ENCODE data around the gene PLP2.

DNA sequence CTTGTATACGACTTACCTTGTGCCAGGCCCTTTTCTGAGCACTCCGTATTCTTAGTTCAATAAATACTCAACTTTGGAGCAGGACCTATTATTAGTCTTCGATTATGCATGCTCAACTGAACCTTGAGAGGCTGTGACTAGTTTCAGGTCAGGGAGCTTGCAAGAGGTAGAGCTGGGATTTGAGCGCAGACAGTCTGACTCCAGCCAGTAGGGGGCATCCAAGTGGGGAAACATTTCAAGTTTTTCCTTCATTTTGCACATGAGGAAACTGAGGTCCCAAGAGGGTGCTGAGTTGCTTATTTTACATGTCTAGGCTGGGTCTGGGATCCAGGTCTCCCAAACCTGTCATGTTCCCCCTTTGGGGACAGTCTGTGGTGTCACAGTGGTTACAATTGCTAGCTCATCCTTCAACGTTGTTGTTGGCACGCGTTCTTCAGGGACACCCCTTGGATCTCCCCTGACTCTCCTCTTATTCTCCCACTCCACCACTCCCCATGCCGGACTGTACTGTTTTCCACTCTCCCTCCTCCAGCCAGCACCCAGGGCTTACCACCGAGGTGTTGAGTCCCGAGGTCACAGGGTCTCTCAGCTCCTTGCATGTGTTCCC is 21.1 kb downstream of the PLP2 start:
- TF ChIP-seq, protein P1, sequence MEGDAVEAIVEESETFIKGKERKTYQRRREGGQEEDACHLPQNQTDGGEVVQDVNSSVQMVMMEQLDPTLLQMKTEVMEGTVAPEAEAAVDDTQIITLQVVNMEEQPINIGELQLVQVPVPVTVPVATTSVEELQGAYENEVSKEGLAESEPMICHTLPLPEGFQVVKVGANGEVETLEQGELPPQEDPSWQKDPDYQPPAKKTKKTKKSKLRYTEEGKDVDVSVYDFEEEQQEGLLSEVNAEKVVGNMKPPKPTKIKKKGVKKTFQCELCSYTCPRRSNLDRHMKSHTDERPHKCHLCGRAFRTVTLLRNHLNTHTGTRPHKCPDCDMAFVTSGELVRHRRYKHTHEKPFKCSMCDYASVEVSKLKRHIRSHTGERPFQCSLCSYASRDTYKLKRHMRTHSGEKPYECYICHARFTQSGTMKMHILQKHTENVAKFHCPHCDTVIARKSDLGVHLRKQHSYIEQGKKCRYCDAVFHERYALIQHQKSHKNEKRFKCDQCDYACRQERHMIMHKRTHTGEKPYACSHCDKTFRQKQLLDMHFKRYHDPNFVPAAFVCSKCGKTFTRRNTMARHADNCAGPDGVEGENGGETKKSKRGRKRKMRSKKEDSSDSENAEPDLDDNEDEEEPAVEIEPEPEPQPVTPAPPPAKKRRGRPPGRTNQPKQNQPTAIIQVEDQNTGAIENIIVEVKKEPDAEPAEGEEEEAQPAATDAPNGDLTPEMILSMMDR (conservative IDR thresholded peaks at IDR 0.05; ENCODE audit: low read depth, low read length): peak; percentile 41
- TF ChIP-seq, protein P2, sequence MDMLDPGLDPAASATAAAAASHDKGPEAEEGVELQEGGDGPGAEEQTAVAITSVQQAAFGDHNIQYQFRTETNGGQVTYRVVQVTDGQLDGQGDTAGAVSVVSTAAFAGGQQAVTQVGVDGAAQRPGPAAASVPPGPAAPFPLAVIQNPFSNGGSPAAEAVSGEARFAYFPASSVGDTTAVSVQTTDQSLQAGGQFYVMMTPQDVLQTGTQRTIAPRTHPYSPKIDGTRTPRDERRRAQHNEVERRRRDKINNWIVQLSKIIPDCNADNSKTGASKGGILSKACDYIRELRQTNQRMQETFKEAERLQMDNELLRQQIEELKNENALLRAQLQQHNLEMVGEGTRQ (IDR thresholded peaks at IDR 0.05; ENCODE audit: low read depth, low read length): no peak
- TF ChIP-seq SMC3 (IDR thresholded peaks at IDR 0.05; ENCODE audit: low read depth, low read length): no peak
- no peak for TF ChIP-seq MAZ (IDR thresholded peaks at IDR 0.05; ENCODE audit: borderline replicate concordance, low read depth, low read length)
- TF ChIP-seq POLR2A (IDR thresholded peaks at IDR 0.05; ENCODE audit: low read depth, low read length): no peak
- TF ChIP-seq RAD21 (IDR thresholded peaks at IDR 0.05; ENCODE audit: low read length): peak; percentile 31; the same call in 1 of the 2 replicates
- no peak for TF ChIP-seq CEBPB (IDR thresholded peaks at IDR 0.05; ENCODE audit: low read depth, low read length)
- TF ChIP-seq FOS (IDR thresholded peaks at IDR 0.05; ENCODE audit: low read depth, low read length): no peak
- TF ChIP-seq MAFK (IDR thresholded peaks at IDR 0.05; ENCODE audit: low read depth, low read length): no peak
- no peak for TF ChIP-seq ELK1 (IDR thresholded peaks at IDR 0.05; ENCODE audit: borderline replicate concordance, low read depth, low read length)
- no peak for TF ChIP-seq CHD1 (IDR thresholded peaks at IDR 0.05; ENCODE audit: low read depth, low read length)
- no peak for TF ChIP-seq MXI1 (IDR thresholded peaks at IDR 0.05; ENCODE audit: borderline replicate concordance, low read depth, low read length)
- TF ChIP-seq RFX5 (IDR thresholded peaks at IDR 0.05; ENCODE audit: low read depth, low read length): no peak

Measured in IMR-90 (cell line).